NCI-H1694 (cell line): ENCODE results near the gene FAM120A.
"Not testable (repeated sequence)": the region's sequence is repeated elsewhere in the genome, so short reads cannot be mapped to it uniquely, and the experiment has no call there.

ENCODE experiments used
- DNase-seq: peaks from one replicate; lab custom pipeline; 2025; lab: John Stamatoyannopoulos, UW

FAM120A gene

GRCh38 chr9:93509084-93509483, 57.6 kb downstream of the FAM120A start:
- DNase-seq = no peak

- DNase-seq = no peak
These were observed 58.6 kb downstream of the FAM120A start for GRCh38 chr9:93510041-93510440.

- not testable (repeated sequence) for DNase-seq
These were observed 59.7 kb downstream of the FAM120A start for GRCh38 chr9:93511228-93511627.

- not testable (repeated sequence) for DNase-seq
These were observed 60.8 kb downstream of the FAM120A start for GRCh38 chr9:93512170-93512812.

- no peak for DNase-seq
These were observed 62.1 kb downstream of the FAM120A start for GRCh38 chr9:93513606-93514005.

- DNase-seq = no peak
These were observed 65.8 kb downstream of the FAM120A start for GRCh38 chr9:93517331-93517730.

- no peak for DNase-seq
These were observed 69.0 kb downstream of the FAM120A start for GRCh38 chr9:93520523-93520922.

- DNase-seq = no peak
These were observed 71.3 kb downstream of the FAM120A start for GRCh38 chr9:93522736-93523135.

GRCh38 chr9:93523518-93524144, 72.1 kb downstream of the FAM120A start:
- no peak for DNase-seq

GRCh38 chr9:93525476-93525875, 74.0 kb downstream of the FAM120A start:
- no peak for DNase-seq

- DNase-seq = no peak
These were observed 79.9 kb downstream of the FAM120A start for GRCh38 chr9:93531374-93531773.

GRCh38 chr9:93532141-93532540, 80.7 kb downstream of the FAM120A start:
- DNase-seq = no peak

GRCh38 chr9:93533863-93534262, 82.4 kb downstream of the FAM120A start:
- DNase-seq = no peak

- DNase-seq = no peak
These were observed 84.7 kb downstream of the FAM120A start for GRCh38 chr9:93536167-93536566.

- no peak for DNase-seq
These were observed 85.4 kb downstream of the FAM120A start for GRCh38 chr9:93536874-93537273.

GRCh38 chr9:93540305-93540704, 88.8 kb downstream of the FAM120A start:
- no peak for DNase-seq

- no peak for DNase-seq
These were observed 89.5 kb downstream of the FAM120A start for GRCh38 chr9:93541005-93541404.

- DNase-seq = no peak
These were observed 90.3 kb downstream of the FAM120A start for GRCh38 chr9:93541581-93542349.

GRCh38 chr9:93543117-93543516, 91.6 kb downstream of the FAM120A start:
- no peak for DNase-seq

- DNase-seq = no peak
These were observed 94.9 kb downstream of the FAM120A start for GRCh38 chr9:93546356-93546755.

GRCh38 chr9:93549611-93550010, 98.1 kb downstream of the FAM120A start:
- no peak for DNase-seq

- DNase-seq = no peak
These were observed 101.4 kb downstream of the FAM120A start for GRCh38 chr9:93552923-93553322.

- no peak for DNase-seq
These were observed 103.9 kb downstream of the FAM120A start for GRCh38 chr9:93555370-93555769.
